DND-41 (cell line): Measurements from ENCODE around the gene PRUNE1.

Source experiments
- ATAC-seq: fragments of 200-7000 bp; cut with Tn5 transposase; 3 replicates; pipeline ENCODE4 v1.9.1; 2021; ENCODE audit warnings: low read depth; ENCODE audit not compliant: insufficient read depth
- DNase-seq: peaks from one replicate; pipeline ENCODE4 v3.0.0-alpha.2; 2020
- H2AFZ ChIP-seq: 2 replicates; pipeline ENCODE4 v1.6.0; 2012; ENCODE audit warnings: low read depth, low read length
- H3K27ac ChIP-seq: 2 replicates; pipeline ENCODE4 v1.5.1; 2012; ENCODE audit warnings: low read length, inconsistent platforms
- H3K27me3 ChIP-seq: fragments of 200-600 bp; sonication (generic); 2 replicates; pipeline ENCODE4 v1.6.0; 2012; ENCODE audit warnings: low read length, mild to moderate bottlenecking, inconsistent platforms; ENCODE audit not compliant: insufficient read depth, poor library complexity
- H3K36me3 ChIP-seq: 2 replicates; pipeline ENCODE4 v1.5.1; 2012; ENCODE audit warnings: low read length, inconsistent platforms; ENCODE audit not compliant: insufficient read depth
- H3K4me1 ChIP-seq: 2 replicates; pipeline ENCODE4 v1.5.1; 2012; ENCODE audit warnings: mild to moderate bottlenecking, low read length; ENCODE audit not compliant: insufficient read depth
- H3K4me2 ChIP-seq: 2 replicates; pipeline ENCODE4 v1.6.0; 2012; ENCODE audit warnings: mild to moderate bottlenecking, moderate library complexity, low read length, inconsistent platforms; ENCODE audit not compliant: insufficient read depth
- H3K4me3 ChIP-seq, 2 experiments: fragments of 200-600 bp in 1 of 2; shearing (Covaris generic) in 1 of 2; 2 replicates each; pipeline ENCODE4 v1.5.1; 2012 to 2016; ENCODE audit warnings: inconsistent platforms in 2 of 2, low read length in 2 of 2, mild to moderate bottlenecking in 2 of 2, low read depth in 1 of 2, moderate library complexity in 1 of 2
- H3K79me2 ChIP-seq: 2 replicates; pipeline ENCODE4 v1.6.0; 2012; ENCODE audit warnings: low read length, inconsistent platforms; ENCODE audit not compliant: insufficient read depth
- H3K9ac ChIP-seq: 2 replicates; pipeline ENCODE4 v1.6.0; 2012; ENCODE audit warnings: low read depth, mild to moderate bottlenecking, inconsistent platforms, low read length, moderate library complexity
- H3K9me3 ChIP-seq: 2 replicates; pipeline ENCODE4 v1.5.1; 2012; ENCODE audit warnings: low read length, moderate library complexity, mild to moderate bottlenecking, inconsistent platforms; ENCODE audit not compliant: insufficient read depth, severe bottlenecking
- H4K20me1 ChIP-seq: 2 replicates; pipeline ENCODE4 v1.6.0; 2012; ENCODE audit warnings: low read length; ENCODE audit not compliant: insufficient read depth
- CTCF ChIP-seq: IDR thresholded peaks from 2 replicates; pipeline ENCODE4 v1.5.1; 2012; ENCODE audit warnings: borderline replicate concordance, low read length, moderate library complexity, mild to moderate bottlenecking; ENCODE audit not compliant: poor library complexity, severe bottlenecking; ENCODE audit errors: extremely low read depth
- EZH2 ChIP-seq: IDR thresholded peaks from 3 replicates; pipeline ENCODE4 v1.6.1; 2012; ENCODE audit warnings: borderline replicate concordance, low read depth, mild to moderate bottlenecking, moderate library complexity, low read length, inconsistent platforms; ENCODE audit not compliant: severe bottlenecking

Gene PRUNE1

GRCh38 chr1:150973258-150973835 is 34.9 kb upstream of the PRUNE1 start:
- peaks cover 71% of the 10 kb centered on the region for H3K79me2 ChIP-seq
- peak overlapping the region; percentile 56 to 67; a peak in 3 of 4 replicates for H3K4me3 ChIP-seq
- H3K9me3 ChIP-seq: no peaks in the 10 kb centered on the region
- peak overlapping the region; percentile 91 for H3K9ac ChIP-seq
- H3K27me3 ChIP-seq: no peaks in the 10 kb centered on the region
- H3K27ac ChIP-seq: peak overlapping the region; percentile 77
- ATAC-seq: peak; percentile 0; the same call in 1 of the 3 replicates
- H2AFZ ChIP-seq: peak overlapping the region; percentile 78
- H3K36me3 ChIP-seq: peaks cover 29% of the 10 kb centered on the region
- peaks cover 46% of the 10 kb centered on the region for H3K4me1 ChIP-seq
- peak overlapping the region; percentile 95 for H3K4me2 ChIP-seq
- peaks cover 48% of the 10 kb centered on the region for H4K20me1 ChIP-seq
- no peak for DNase-seq
- TF ChIP-seq EZH2 (no peak), CTCF (no peak)

GRCh38 chr1:150973836-150974579 is 34.2 kb upstream of the PRUNE1 start:
- peak overlapping the region; percentile 56 to 67 for H3K4me3 ChIP-seq
- H3K27me3 ChIP-seq: no peaks in the 10 kb centered on the region
- H3K9ac ChIP-seq: peak overlapping the region; percentile 91
- TF ChIP-seq CTCF: no peak
- no peak for TF ChIP-seq EZH2
- ATAC-seq (peak; percentile 49), DNase-seq (peak; percentile 59)
- no peaks in the 10 kb centered on the region for H3K9me3 ChIP-seq
- peak overlapping the region; percentile 77 for H3K27ac ChIP-seq
- H4K20me1 ChIP-seq: peaks cover 41% of the 10 kb centered on the region
- H3K36me3 ChIP-seq: peaks cover 22% of the 10 kb centered on the region
- peaks cover 65% of the 10 kb centered on the region for H3K79me2 ChIP-seq
- peaks cover 46% of the 10 kb centered on the region for H3K4me1 ChIP-seq
- H3K4me2 ChIP-seq: peak overlapping the region; percentile 95
- peak overlapping the region; percentile 78 for H2AFZ ChIP-seq

GRCh38 chr1:150974580-150975478 is 33.4 kb upstream of the PRUNE1 start, which contains the start of gene CERS2:
Gene CERS2 (minus strand): TSS chr1:150974835. CDS start chr1:150969090, 5,745 bp downstream.
- Histone ChIP-seq H2AFZ (peak within 1 kb of the TSS; percentile 84), H3K36me3 (peaks cover 17% of the 10 kb centered on the region), H3K4me1 (peaks cover 54% of the 10 kb centered on the region), H3K9me3 (no peaks in the 10 kb centered on the region), H3K79me2 (peaks cover 56% of the 10 kb centered on the region), H3K9ac (peak within 1 kb of the TSS; percentile 91), H3K27me3 (no peaks in the 10 kb centered on the region), H3K4me3 (peak within 1 kb of the TSS; percentile 56 to 67), H4K20me1 (peaks cover 36% of the 10 kb centered on the region), H3K27ac (peak within 1 kb of the TSS; percentile 77), H3K4me2 (peak within 1 kb of the TSS; percentile 95)
- TF ChIP-seq EZH2 (no peak), CTCF (no peak)
- DNase-seq (peak; percentile 81), ATAC-seq (peak; percentile 72)
